Measurements from ENCODE around the gene TTLL11. TPM values are rescaled to one million over a fixed set of nuclear protein-coding genes. Genes with fewer than 3 reads are reported as not detected.

Gene TTLL11
- total RNA-seq, 1 donor from 2014 or later = 3.6 TPM

- no peaks in the 10 kb centered on the region for H3K4me1 Mint-ChIP-seq
- POLR2A ChIA-PET = no interaction called here
- DNase-seq = no peak
- CTCF ChIA-PET = interaction anchor here (1.0 kb wide), 1 partner anchor 11 kb away, joined by 3 read pairs; no protein-coding TSS in a partner anchor
- TF ChIP-seq CTCF (IDR thresholded peaks at IDR 0.05) = no peak
- no peak overlapping the region for H3K4me3 Mint-ChIP-seq
- no peaks in the 10 kb centered on the region for H3K9me3 Mint-ChIP-seq
- peaks cover 14% of the 10 kb centered on the region for H3K27me3 Mint-ChIP-seq
- no peaks in the 10 kb centered on the region for H3K36me3 Mint-ChIP-seq (ENCODE audit: low read depth)
- intact Hi-C loops (cut with micrococcal nuclease) = no loop called here
- H3K27ac Mint-ChIP-seq = no peak overlapping the region
- ATAC-seq (ENCODE audit: low read depth) = no peak
These were observed 20.5 kb upstream of the TTLL11 start for GRCh38 chr9:122113574-122113973.

GRCh38 chr9:122112238-122112637 is 19.1 kb upstream of the TTLL11 start:
- CTCF ChIA-PET = interaction anchor here (0.8 kb wide), 1 partner anchor 13 kb away, joined by 3 read pairs; no protein-coding TSS in a partner anchor
- DNase-seq (no peak), ATAC-seq (ENCODE audit: low read depth) (no peak)
- Mint-ChIP-seq H3K36me3 (ENCODE audit: low read depth) (no peaks in the 10 kb centered on the region), H3K4me3 (no peak overlapping the region), H3K27ac (no peak overlapping the region), H3K27me3 (peaks cover 16% of the 10 kb centered on the region), H3K4me1 (no peaks in the 10 kb centered on the region), H3K9me3 (no peaks in the 10 kb centered on the region)
- no peak for TF ChIP-seq CTCF (IDR thresholded peaks at IDR 0.05)
- POLR2A ChIA-PET = no interaction called here
- intact Hi-C loops (cut with micrococcal nuclease) = no loop called here

- TF ChIP-seq CTCF (IDR thresholded peaks at IDR 0.05) = no peak
- Mint-ChIP-seq H3K4me3 (no peak overlapping the region), H3K27me3 (peaks cover 16% of the 10 kb centered on the region), H3K27ac (no peak overlapping the region), H3K4me1 (no peaks in the 10 kb centered on the region), H3K36me3 (ENCODE audit: low read depth) (no peaks in the 10 kb centered on the region), H3K9me3 (no peaks in the 10 kb centered on the region)
- POLR2A ChIA-PET = no interaction called here
- ATAC-seq (ENCODE audit: low read depth) = no peak
- CTCF ChIA-PET = interaction anchor here (0.8 to 1.9 kb wide), 2 partner anchors 13 kb away, joined by 3 to 12 read pairs; no protein-coding TSS in a partner anchor
- no peak for DNase-seq
- intact Hi-C loops (cut with micrococcal nuclease) = no loop called here
These were observed 18.4 kb upstream of the TTLL11 start for GRCh38 chr9:122111413-122112085.

GRCh38 chr9:122110100-122110833 is 17.2 kb upstream of the TTLL11 start:
- ATAC-seq (ENCODE audit: low read depth) (no peak), DNase-seq (no peak)
- no peaks in the 10 kb centered on the region for H3K9me3 Mint-ChIP-seq
- H3K4me1 Mint-ChIP-seq = no peaks in the 10 kb centered on the region
- H3K36me3 Mint-ChIP-seq (ENCODE audit: low read depth) = no peaks in the 10 kb centered on the region
- H3K27me3 Mint-ChIP-seq = peaks cover 11% of the 10 kb centered on the region
- TF ChIP-seq CTCF (IDR thresholded peaks at IDR 0.05) = no peak
- H3K27ac Mint-ChIP-seq = no peak overlapping the region
- ChIA-PET POLR2A (no interaction called here), CTCF (interaction anchor here (0.7 to 1.9 kb wide), 2 partner anchors 12 to 15 kb away, joined by 3 to 12 read pairs; no protein-coding TSS in a partner anchor)
- intact Hi-C loops (cut with micrococcal nuclease) = no loop called here
- H3K4me3 Mint-ChIP-seq = no peak overlapping the region

Data from activated B cell treated with CpG ODN at 0.5 μM for 24 hours (primary cell).